ENCODE data around the gene TAS1R1. TPM values are rescaled to one million over a fixed set of nuclear protein-coding genes. Genes with fewer than 3 reads are reported as not detected.

TAS1R1 gene
- total RNA-seq, 2 donors from 2014 or later = 0.31 to 0.51 TPM

DNA sequence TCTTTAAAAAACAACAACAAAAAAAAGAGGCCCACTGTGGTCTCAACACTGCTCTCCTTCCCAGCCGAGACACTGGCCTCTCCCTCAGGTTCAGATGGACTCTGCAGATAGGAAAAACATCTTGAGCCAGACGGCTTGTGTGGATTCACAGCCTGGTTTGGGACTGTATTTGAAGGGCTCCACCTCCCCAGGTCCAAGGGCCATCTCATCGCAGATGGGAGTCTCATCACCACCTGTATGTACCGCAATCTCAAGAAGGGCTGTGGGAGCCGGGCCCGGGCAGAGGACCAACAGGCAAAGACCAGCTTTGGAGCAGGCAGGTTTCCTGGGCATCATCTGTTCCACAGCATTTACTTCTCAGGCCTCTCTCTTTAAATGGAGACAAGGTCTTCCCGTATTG lies 34.9 kb downstream of the TAS1R1 start:
- no peak overlapping the region for H3K27ac Mint-ChIP-seq
- Histone ChIP-seq H3K9me3 (ENCODE audit: control insufficient read depth, low read length) (no peaks in the 10 kb centered on the region), H3K36me3 (ENCODE audit: control insufficient read depth, insufficient read depth, low read length) (peaks cover 52% of the 10 kb centered on the region), H3K9ac (ENCODE audit: extremely low read depth, low read length, poor library complexity, severe bottlenecking) (peak overlapping the region; percentile 15), H3K4me1 (ENCODE audit: control insufficient read depth, insufficient read depth, low read length) (no peaks in the 10 kb centered on the region), H3K4me3 (ENCODE audit: low read length) (no peak overlapping the region), H3K27me3 (ENCODE audit: control insufficient read depth, insufficient read depth, low read length, poor library complexity, severe bottlenecking) (no peaks in the 10 kb centered on the region), H3K27ac (ENCODE audit: low read depth, low read length) (no peak overlapping the region)
- WGBS, 2 experiments (ENCODE audit: insufficient coverage in 1 of 2, insufficient read length in 1 of 2) = 95% methylated on average over 7 of the region's 7 CpGs
- H3K27me3 Mint-ChIP-seq (ENCODE audit: insufficient read depth) = no peaks in the 10 kb centered on the region
- TF ChIP-seq, protein P1, sequence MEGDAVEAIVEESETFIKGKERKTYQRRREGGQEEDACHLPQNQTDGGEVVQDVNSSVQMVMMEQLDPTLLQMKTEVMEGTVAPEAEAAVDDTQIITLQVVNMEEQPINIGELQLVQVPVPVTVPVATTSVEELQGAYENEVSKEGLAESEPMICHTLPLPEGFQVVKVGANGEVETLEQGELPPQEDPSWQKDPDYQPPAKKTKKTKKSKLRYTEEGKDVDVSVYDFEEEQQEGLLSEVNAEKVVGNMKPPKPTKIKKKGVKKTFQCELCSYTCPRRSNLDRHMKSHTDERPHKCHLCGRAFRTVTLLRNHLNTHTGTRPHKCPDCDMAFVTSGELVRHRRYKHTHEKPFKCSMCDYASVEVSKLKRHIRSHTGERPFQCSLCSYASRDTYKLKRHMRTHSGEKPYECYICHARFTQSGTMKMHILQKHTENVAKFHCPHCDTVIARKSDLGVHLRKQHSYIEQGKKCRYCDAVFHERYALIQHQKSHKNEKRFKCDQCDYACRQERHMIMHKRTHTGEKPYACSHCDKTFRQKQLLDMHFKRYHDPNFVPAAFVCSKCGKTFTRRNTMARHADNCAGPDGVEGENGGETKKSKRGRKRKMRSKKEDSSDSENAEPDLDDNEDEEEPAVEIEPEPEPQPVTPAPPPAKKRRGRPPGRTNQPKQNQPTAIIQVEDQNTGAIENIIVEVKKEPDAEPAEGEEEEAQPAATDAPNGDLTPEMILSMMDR (conservative IDR thresholded peaks at IDR 0.05) = no peak
- DNase-seq = no peak
- H3K4me3 Mint-ChIP-seq = no peak overlapping the region
- H3K4me1 Mint-ChIP-seq = no peaks in the 10 kb centered on the region
- no peaks in the 10 kb centered on the region for H3K9me3 Mint-ChIP-seq
- H3K36me3 Mint-ChIP-seq (ENCODE audit: low read depth) = peaks cover 30% of the 10 kb centered on the region

GRCh38 chr1:6591222-6591621 lies 36.1 kb downstream of the TAS1R1 start:
- no peaks in the 10 kb centered on the region for H3K27me3 Mint-ChIP-seq (ENCODE audit: insufficient read depth)

GRCh38 chr1:6591644-6592043 lies 36.5 kb downstream of the TAS1R1 start:
- TF ChIP-seq, protein P1 (conservative IDR thresholded peaks at IDR 0.05) = no peak
- Histone ChIP-seq H3K9ac (ENCODE audit: extremely low read depth, low read length, poor library complexity, severe bottlenecking) (no peak overlapping the region), H3K4me1 (ENCODE audit: control insufficient read depth, insufficient read depth, low read length) (no peaks in the 10 kb centered on the region), H3K27me3 (ENCODE audit: control insufficient read depth, insufficient read depth, low read length, poor library complexity, severe bottlenecking) (no peaks in the 10 kb centered on the region), H3K9me3 (ENCODE audit: control insufficient read depth, low read length) (no peaks in the 10 kb centered on the region), H3K4me3 (ENCODE audit: low read length) (no peak overlapping the region), H3K27ac (ENCODE audit: low read depth, low read length) (no peak overlapping the region), H3K36me3 (ENCODE audit: control insufficient read depth, insufficient read depth, low read length) (peaks cover 63% of the 10 kb centered on the region)
- WGBS, 2 experiments (ENCODE audit: insufficient coverage in 1 of 2, insufficient read length in 1 of 2) = 81 to 85% methylated on average over 6 of the region's 6 CpGs
- Mint-ChIP-seq H3K27me3 (ENCODE audit: insufficient read depth) (no peaks in the 10 kb centered on the region), H3K4me1 (no peaks in the 10 kb centered on the region), H3K9me3 (no peaks in the 10 kb centered on the region), H3K36me3 (ENCODE audit: low read depth) (peaks cover 43% of the 10 kb centered on the region), H3K27ac (no peak overlapping the region), H3K4me3 (no peak overlapping the region)
- DNase-seq = no peak

More at GRCh38 chr1:6591222-6591621, 36.1 kb downstream of the TAS1R1 start:
- H3K27ac Mint-ChIP-seq = no peak overlapping the region
- no peak for DNase-seq
- H3K4me3 Mint-ChIP-seq = no peak overlapping the region
- Histone ChIP-seq H3K4me3 (ENCODE audit: low read length) (no peak overlapping the region), H3K27me3 (ENCODE audit: control insufficient read depth, insufficient read depth, low read length, poor library complexity, severe bottlenecking) (no peaks in the 10 kb centered on the region), H3K9ac (ENCODE audit: extremely low read depth, low read length, poor library complexity, severe bottlenecking) (no peak overlapping the region), H3K9me3 (ENCODE audit: control insufficient read depth, low read length) (no peaks in the 10 kb centered on the region), H3K4me1 (ENCODE audit: control insufficient read depth, insufficient read depth, low read length) (no peaks in the 10 kb centered on the region), H3K27ac (ENCODE audit: low read depth, low read length) (no peak overlapping the region), H3K36me3 (ENCODE audit: control insufficient read depth, insufficient read depth, low read length) (peaks cover 62% of the 10 kb centered on the region)
- TF ChIP-seq, protein P1 (conservative IDR thresholded peaks at IDR 0.05) = no peak
- peaks cover 39% of the 10 kb centered on the region for H3K36me3 Mint-ChIP-seq (ENCODE audit: low read depth)
- 94 to 96% methylated on average over 10 to 13 of the region's 13 CpGs for WGBS, 2 experiments (ENCODE audit: insufficient coverage in 1 of 2, insufficient read length in 1 of 2)
- no peaks in the 10 kb centered on the region for H3K9me3 Mint-ChIP-seq
- H3K4me1 Mint-ChIP-seq = no peaks in the 10 kb centered on the region

All from endodermal cell (in vitro differentiated cells).